HepG2 (cell line): ENCODE results near the gene RAB11FIP5.

Source experiments
- ATF2 ChIP-seq: sonication (generic); formaldehyde crosslinking; IDR thresholded peaks from 2 replicates; pipeline ENCODE4 v1.4.0; 2020; ENCODE audit warnings: missing genetic modification reagents
- ATF3 ChIP-seq: sonication (generic); formaldehyde crosslinking; IDR thresholded peaks from 2 replicates; pipeline ENCODE4 v1.4.0; 2020; ENCODE audit warnings: missing genetic modification reagents
- SP4 ChIP-seq: sonication (generic); formaldehyde crosslinking; IDR thresholded peaks from 2 replicates; pipeline ENCODE4 v1.8.1; 2023; ENCODE audit warnings: mild to moderate bottlenecking, missing genetic modification reagents

GRCh38 chr2:73075477-73076373, 37.0 kb downstream of the RAB11FIP5 start:
- TF ChIP-seq ATF3 (CRISPR knock-in tag): no peak
- TF ChIP-seq SP4 (CRISPR knock-in tag): no peak
- no peak for TF ChIP-seq ATF2 (CRISPR knock-in tag)
